ENCODE measurements around the gene NDUFA12. TPM values are rescaled to one million over a fixed set of nuclear protein-coding genes. Genes with fewer than 3 reads are reported as not detected.

NDUFA12 gene
- total and polyA plus RNA-seq, 10 donors, result 65.1 to 150 (median 93.6) TPM

DNA sequence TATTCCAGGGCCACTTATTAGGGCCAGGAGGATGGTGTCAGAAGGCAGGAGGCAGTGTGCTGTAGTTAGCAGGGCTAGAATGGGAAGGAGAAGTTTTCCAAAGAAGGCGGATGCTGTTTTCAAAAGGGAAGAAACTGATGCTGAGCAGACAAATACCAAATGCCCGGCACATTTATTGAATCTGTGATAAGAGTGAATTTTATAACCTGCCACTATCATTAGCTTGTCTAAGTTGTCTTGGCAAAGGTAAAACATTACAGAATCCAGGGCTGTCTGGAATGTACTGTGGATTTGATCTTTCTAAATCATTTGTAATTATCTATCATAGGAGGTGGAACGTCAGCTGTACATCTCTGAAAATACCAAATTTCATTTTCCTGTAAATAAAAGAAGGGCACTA lies 40.8 kb downstream of the NDUFA12 start:
- WGBS, 5 donors, result 87 to 94% (median 93%) methylated on average over 3 of the region's 3 CpGs
- TF ChIP-seq POLR2AphosphoS5 (IDR thresholded peaks at IDR 0.05) (no peak), POLR2A (IDR thresholded peaks at IDR 0.05) (no peak)
- H3K27ac ChIP-seq, result no peak overlapping the region
- H3K36me3 ChIP-seq, result no peaks in the 10 kb centered on the region
- H3K4me1 ChIP-seq, result peaks cover 0 to 10% (median 0%) of the 10 kb centered on the region in 6 donors
- no peak overlapping the region for H3K4me3 ChIP-seq
- no peak for DNase-seq
- no peaks in the 10 kb centered on the region for H3K27me3 ChIP-seq (replicated peaks in 1 of 7)
- intact Hi-C loops (cut with DNase I; ENCODE audit: low total_unique reads), result no loop called here
- H3K9me3 ChIP-seq, result no peaks in the 10 kb centered on the region

- Histone ChIP-seq H3K9me3 (no peaks in the 10 kb centered on the region), H3K27ac (no peak overlapping the region), H3K27me3 (replicated peaks in 1 of 7) (no peaks in the 10 kb centered on the region), H3K36me3 (no peaks in the 10 kb centered on the region), H3K4me3 (no peak overlapping the region), H3K4me1 (peaks cover 0 to 2% (median 0%) of the 10 kb centered on the region in 6 donors)
- intact Hi-C loops (cut with DNase I; ENCODE audit: low total_unique reads), result no loop called here
- TF ChIP-seq POLR2A (IDR thresholded peaks at IDR 0.05), result no peak
- TF ChIP-seq POLR2AphosphoS5 (IDR thresholded peaks at IDR 0.05), result no peak
- no peak for TF ChIP-seq CTCF (IDR thresholded peaks at IDR 0.05 in 8 of 11, conservative IDR thresholded peaks at IDR 0.05 in 3 of 11)
- no peak for DNase-seq
- 63 to 100% (median 96%) methylated on average over 2 of the region's 2 CpGs for WGBS, 5 donors
Observed at GRCh38 chr12:94961911-94962310, 41.6 kb downstream of the NDUFA12 start.

GRCh38 chr12:94961256-94961824 lies 42.2 kb downstream of the NDUFA12 start:
- H3K27ac ChIP-seq, result no peak overlapping the region
- H3K36me3 ChIP-seq, result no peaks in the 10 kb centered on the region
- no peak for TF ChIP-seq CTCF (IDR thresholded peaks at IDR 0.05 in 8 of 11, conservative IDR thresholded peaks at IDR 0.05 in 3 of 11)
- TF ChIP-seq POLR2AphosphoS5 (IDR thresholded peaks at IDR 0.05), result no peak
- no peak for TF ChIP-seq POLR2A (IDR thresholded peaks at IDR 0.05)
- no peak overlapping the region for H3K4me3 ChIP-seq
- DNase-seq, result no peak
- intact Hi-C loops (cut with DNase I; ENCODE audit: low total_unique reads), result no loop called here
- no peaks in the 10 kb centered on the region for H3K27me3 ChIP-seq (replicated peaks in 1 of 7)
- no peaks in the 10 kb centered on the region for H3K4me1 ChIP-seq
- H3K9me3 ChIP-seq, result no peaks in the 10 kb centered on the region

DNA sequence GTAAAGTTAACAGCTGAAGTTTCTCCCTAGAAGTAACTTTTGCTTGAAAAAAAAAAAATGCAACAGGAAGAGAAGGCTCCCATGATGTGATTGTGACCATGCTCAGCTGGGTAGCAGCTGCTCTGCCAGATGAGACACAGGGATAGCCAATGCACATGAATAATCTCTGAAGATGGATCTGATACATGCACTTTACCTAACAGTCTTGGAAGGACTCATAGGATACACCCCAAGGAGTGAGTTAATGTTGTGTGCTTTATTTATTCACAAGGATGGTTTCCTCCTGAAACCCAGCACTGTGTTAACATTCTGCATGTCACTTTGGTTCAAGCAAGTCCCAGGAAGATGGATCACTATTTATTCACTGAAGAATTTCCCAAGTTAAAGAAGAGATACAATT lies 46.5 kb downstream of the NDUFA12 start:
- Histone ChIP-seq H3K27ac (no peak overlapping the region), H3K9me3 (no peaks in the 10 kb centered on the region), H3K36me3 (no peaks in the 10 kb centered on the region), H3K27me3 (replicated peaks in 1 of 7) (no peaks in the 10 kb centered on the region), H3K4me1 (no peaks in the 10 kb centered on the region), H3K4me3 (no peak overlapping the region)
- no peak for DNase-seq
- intact Hi-C loops (cut with DNase I; ENCODE audit: low total_unique reads), result no loop called here
- no peak for TF ChIP-seq CTCF (IDR thresholded peaks at IDR 0.05 in 8 of 11, conservative IDR thresholded peaks at IDR 0.05 in 3 of 11)
- no peak for TF ChIP-seq POLR2A (IDR thresholded peaks at IDR 0.05)
- no peak for TF ChIP-seq POLR2AphosphoS5 (IDR thresholded peaks at IDR 0.05)

Data from spleen (tissue), 11 donors.